Astrocyte (in vitro differentiated cells and primary cell): Measurements from ENCODE around the gene LGR4.

ENCODE experiments used
- CTCF ChIP-seq: IDR thresholded peaks from 2 replicates; pipeline ENCODE4 v1.5.1; 2011; ENCODE audit warnings: low read depth, mild to moderate bottlenecking, inconsistent platforms, low read length, moderate library complexity; ENCODE audit not compliant: insufficient read depth
- EZH2 ChIP-seq: IDR thresholded peaks from 2 replicates; pipeline ENCODE4 v1.6.1; 2012; ENCODE audit warnings: mild to moderate bottlenecking, low read length, inconsistent platforms; ENCODE audit not compliant: insufficient read depth

GRCh38 chr11:27518518-27518917 lies 45.9 kb upstream of the LGR4 start:
- TF ChIP-seq CTCF (no peak), EZH2 (no peak)
